ENCODE data around the gene SETBP1. TPM values are rescaled to one million over a fixed set of nuclear protein-coding genes. Genes with fewer than 3 reads are reported as not detected.

Gene SETBP1
- total and polyA plus RNA-seq, 2 of the 8 experiments (the other 6 are each of a cell fraction or from before 2014, with no cell fraction given), result 2.0 to 6.5 TPM

DNA sequence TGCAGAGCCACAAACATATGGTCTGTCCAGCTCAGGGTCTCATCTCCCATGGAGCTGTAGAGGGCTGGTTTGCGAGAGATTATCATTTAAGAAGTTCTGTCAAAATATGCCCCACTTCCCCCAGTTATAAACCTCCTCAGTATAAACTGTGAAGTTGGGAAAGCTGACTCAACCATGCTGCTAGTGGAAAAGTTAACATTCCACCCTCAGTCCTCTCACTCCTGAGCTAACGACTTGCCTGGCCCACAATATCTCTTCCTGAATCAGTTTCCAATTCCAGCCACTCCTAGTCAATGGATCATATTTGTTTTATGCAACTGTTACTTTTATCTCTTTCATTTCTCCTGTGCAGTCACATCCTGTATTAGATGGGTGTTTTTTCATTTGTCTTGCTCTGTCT lies 326.2 kb downstream of the SETBP1 start:
- H3K27ac ChIP-seq (ENCODE audit: low read depth, low read length), result no peak overlapping the region
- H3K36me3 ChIP-seq (ENCODE audit: control insufficient read depth in 2 of 4, insufficient read depth in 4 of 4, low read length in 3 of 4), result no peaks in the 10 kb centered on the region
- no peaks in the 10 kb centered on the region for H3K79me1 ChIP-seq (ENCODE audit: low read depth, low read length)
- WGBS, 2 experiments (ENCODE audit: extremely low coverage in 1 of 2, insufficient coverage in 1 of 2, insufficient read length in 1 of 2, insufficient replicate concordance in 2 of 2, low coverage in 1 of 2, low lambda C conversion rate in 2 of 2, missing lambda C conversion rate in 1 of 2), result 96% methylated on average over 2 of the region's 2 CpGs; no CpG with 5 or more reads in 1 of the 2 experiments
- H3K4me1 ChIP-seq (replicated peaks in 1 of 4; ENCODE audit: control insufficient read depth in 3 of 4, insufficient read depth in 4 of 4, low read length in 3 of 4), result no peaks in the 10 kb centered on the region
- no peaks in the 10 kb centered on the region for H3K9me3 ChIP-seq (ENCODE audit: insufficient read depth in 2 of 2, low read depth in 1 of 2, low read length in 1 of 2)
- H3K56ac ChIP-seq (replicated peaks; ENCODE audit: insufficient read length, low read depth, low read length), result no peak overlapping the region
- H4K91ac ChIP-seq (replicated peaks; ENCODE audit: insufficient read length, low read length), result no peak overlapping the region
- DNase-seq (ENCODE audit: low read depth in 1 of 2, low spot score in 2 of 2), result no peak
- TF ChIP-seq EGR1 (IDR thresholded peaks at IDR 0.05; ENCODE audit: borderline replicate concordance, low read depth, low read length), result no peak
- TF ChIP-seq, protein P1, sequence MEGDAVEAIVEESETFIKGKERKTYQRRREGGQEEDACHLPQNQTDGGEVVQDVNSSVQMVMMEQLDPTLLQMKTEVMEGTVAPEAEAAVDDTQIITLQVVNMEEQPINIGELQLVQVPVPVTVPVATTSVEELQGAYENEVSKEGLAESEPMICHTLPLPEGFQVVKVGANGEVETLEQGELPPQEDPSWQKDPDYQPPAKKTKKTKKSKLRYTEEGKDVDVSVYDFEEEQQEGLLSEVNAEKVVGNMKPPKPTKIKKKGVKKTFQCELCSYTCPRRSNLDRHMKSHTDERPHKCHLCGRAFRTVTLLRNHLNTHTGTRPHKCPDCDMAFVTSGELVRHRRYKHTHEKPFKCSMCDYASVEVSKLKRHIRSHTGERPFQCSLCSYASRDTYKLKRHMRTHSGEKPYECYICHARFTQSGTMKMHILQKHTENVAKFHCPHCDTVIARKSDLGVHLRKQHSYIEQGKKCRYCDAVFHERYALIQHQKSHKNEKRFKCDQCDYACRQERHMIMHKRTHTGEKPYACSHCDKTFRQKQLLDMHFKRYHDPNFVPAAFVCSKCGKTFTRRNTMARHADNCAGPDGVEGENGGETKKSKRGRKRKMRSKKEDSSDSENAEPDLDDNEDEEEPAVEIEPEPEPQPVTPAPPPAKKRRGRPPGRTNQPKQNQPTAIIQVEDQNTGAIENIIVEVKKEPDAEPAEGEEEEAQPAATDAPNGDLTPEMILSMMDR (IDR thresholded peaks at IDR 0.05; ENCODE audit: control extremely low read depth in 1 of 3, insufficient read depth in 1 of 3, low read depth in 1 of 3, low read length in 3 of 3), result no peak
- no peak overlapping the region for H2BK15ac ChIP-seq (ENCODE audit: low read length)
- H3K14ac ChIP-seq (ENCODE audit: insufficient read length), result no peak overlapping the region
- no peak overlapping the region for H3K18ac ChIP-seq (ENCODE audit: extremely low read depth, low read length)
- no peaks in the 10 kb centered on the region for H3K79me2 ChIP-seq (ENCODE audit: control insufficient read depth in 1 of 2, insufficient read depth in 2 of 2, low read length in 2 of 2)
- H3K23me2 ChIP-seq (ENCODE audit: low read depth, low read length), result no peaks in the 10 kb centered on the region
- no peak overlapping the region for H2AK5ac ChIP-seq (ENCODE audit: low read depth, low read length)
- H4K5ac ChIP-seq (ENCODE audit: insufficient read length, low read depth, low read length), result no peak overlapping the region
- H2BK20ac ChIP-seq (ENCODE audit: low read length), result no peak overlapping the region
- CTCF ChIA-PET (ENCODE audit: partially characterized antibody), result interaction anchor here (0.6 kb wide), 1 partner anchor 278 kb away, joined by 3 read pairs; no protein-coding TSS in a partner anchor
- no peak for FAIRE-seq
- no peak overlapping the region for H2BK5ac ChIP-seq (ENCODE audit: low read depth, low read length)
- H2BK12ac ChIP-seq (ENCODE audit: low read depth, low read length), result no peak overlapping the region
- POLR2A ChIA-PET (ENCODE audit: partially characterized antibody), result no interaction called here
- H3K9ac ChIP-seq (replicated peaks in 1 of 4; ENCODE audit: extremely low read depth in 1 of 4, low read depth in 3 of 4, low read length in 3 of 4), result no peak overlapping the region
- no peak overlapping the region for H3K4ac ChIP-seq (replicated peaks; ENCODE audit: insufficient read length, low read depth, low read length)
- no peak overlapping the region for H3K4me2 ChIP-seq (ENCODE audit: insufficient read depth in 1 of 2, low read depth in 2 of 2, low read length in 2 of 2)
- no peak overlapping the region for H3K23ac ChIP-seq (ENCODE audit: insufficient read length)
- no peaks in the 10 kb centered on the region for H3K27me3 ChIP-seq (replicated peaks in 1 of 4; ENCODE audit: control insufficient read depth in 3 of 4, extremely low read depth in 1 of 4, insufficient read depth in 3 of 4, low read length in 3 of 4)
- no peak overlapping the region for H2AFZ ChIP-seq (ENCODE audit: low read length)
- H4K20me1 ChIP-seq (replicated peaks in 1 of 2; ENCODE audit: control insufficient read depth in 1 of 2, insufficient read depth in 2 of 2, low read length in 2 of 2), result no peaks in the 10 kb centered on the region
- no peak overlapping the region for H2BK120ac ChIP-seq (replicated peaks; ENCODE audit: low read depth, low read length)
- no peak overlapping the region for H4K8ac ChIP-seq (ENCODE audit: extremely low read depth, insufficient read depth, low read length)
- H3K4me3 ChIP-seq (ENCODE audit: extremely low read depth in 1 of 4, insufficient read depth in 2 of 4, low read depth in 3 of 4, low read length in 4 of 4), result no peak overlapping the region

Measured in H1 (cell line).